Ishikawa (cell line): ENCODE data around the gene OR1L4.

ENCODE experiments used
- CEBPB ChIP-seq: IDR thresholded peaks from 2 replicates; pipeline ENCODE4 v1.6.1; 2012
- CREB1 ChIP-seq: IDR thresholded peaks from 2 replicates; pipeline ENCODE4 v1.6.1; 2012; ENCODE audit warnings: low read depth
- EGR1 ChIP-seq: IDR thresholded peaks from 2 replicates; pipeline ENCODE4 v1.6.1; 2012
- EP300 ChIP-seq: IDR thresholded peaks from 2 replicates; pipeline ENCODE4 v1.6.1; 2012; ENCODE audit warnings: borderline replicate concordance
- FOXM1 ChIP-seq: IDR thresholded peaks from 2 replicates; pipeline ENCODE4 v1.6.1; 2012; ENCODE audit warnings: low read depth, borderline replicate concordance
- NFIC ChIP-seq: IDR thresholded peaks from 2 replicates; pipeline ENCODE4 v1.6.1; 2012
- RAD21 ChIP-seq: IDR thresholded peaks from 2 replicates; pipeline ENCODE4 v1.6.1; 2012; ENCODE audit warnings: low read depth
- TAF1 ChIP-seq: IDR thresholded peaks from 2 replicates; pipeline ENCODE4 v1.6.1; 2012; ENCODE audit warnings: low read depth, mild to moderate bottlenecking
- TCF12 ChIP-seq: IDR thresholded peaks from 2 replicates; pipeline ENCODE4 v1.6.1; 2012; ENCODE audit warnings: low read depth
- TEAD4 ChIP-seq: IDR thresholded peaks from 2 replicates; pipeline ENCODE4 v1.6.1; 2012
- YY1 ChIP-seq: IDR thresholded peaks from 2 replicates; pipeline ENCODE4 v1.6.1; 2012; ENCODE audit warnings: low read depth
- ZBTB7A ChIP-seq: IDR thresholded peaks from 2 replicates; pipeline ENCODE4 v1.6.1; 2012; ENCODE audit warnings: low read depth
- TF ChIP-seq, protein P1 (sequence below): IDR thresholded peaks from 2 replicates; pipeline ENCODE4 v1.6.1; 2012
- TF ChIP-seq, protein P2 (sequence below): IDR thresholded peaks from 2 replicates; pipeline ENCODE4 v1.6.1; 2012; ENCODE audit warnings: low read depth, mild to moderate bottlenecking
- TF ChIP-seq, protein P3 (sequence below): IDR thresholded peaks from 2 replicates; pipeline ENCODE4 v1.6.1; 2012

The OR1L4 gene

GRCh38 chr9:122742003-122742402, 18.2 kb downstream of the OR1L4 start, which contains the start of gene OR1L6:
Gene OR1L6, plus strand, starts transcription at chr9:122742303. Its CDS starts 7,545 bp downstream, at chr9:122749848.
- TF ChIP-seq CREB1 (no peak), TCF12 (no peak), CEBPB (no peak), ZBTB7A (no peak), EP300 (no peak), FOXM1 (no peak), NFIC (no peak), RAD21 (no peak), TEAD4 (no peak), YY1 (no peak), EGR1 (no peak), TAF1 (no peak)
- TF ChIP-seq, protein P1, sequence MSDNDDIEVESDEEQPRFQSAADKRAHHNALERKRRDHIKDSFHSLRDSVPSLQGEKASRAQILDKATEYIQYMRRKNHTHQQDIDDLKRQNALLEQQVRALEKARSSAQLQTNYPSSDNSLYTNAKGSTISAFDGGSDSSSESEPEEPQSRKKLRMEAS, result no peak
- TF ChIP-seq, protein P2, sequence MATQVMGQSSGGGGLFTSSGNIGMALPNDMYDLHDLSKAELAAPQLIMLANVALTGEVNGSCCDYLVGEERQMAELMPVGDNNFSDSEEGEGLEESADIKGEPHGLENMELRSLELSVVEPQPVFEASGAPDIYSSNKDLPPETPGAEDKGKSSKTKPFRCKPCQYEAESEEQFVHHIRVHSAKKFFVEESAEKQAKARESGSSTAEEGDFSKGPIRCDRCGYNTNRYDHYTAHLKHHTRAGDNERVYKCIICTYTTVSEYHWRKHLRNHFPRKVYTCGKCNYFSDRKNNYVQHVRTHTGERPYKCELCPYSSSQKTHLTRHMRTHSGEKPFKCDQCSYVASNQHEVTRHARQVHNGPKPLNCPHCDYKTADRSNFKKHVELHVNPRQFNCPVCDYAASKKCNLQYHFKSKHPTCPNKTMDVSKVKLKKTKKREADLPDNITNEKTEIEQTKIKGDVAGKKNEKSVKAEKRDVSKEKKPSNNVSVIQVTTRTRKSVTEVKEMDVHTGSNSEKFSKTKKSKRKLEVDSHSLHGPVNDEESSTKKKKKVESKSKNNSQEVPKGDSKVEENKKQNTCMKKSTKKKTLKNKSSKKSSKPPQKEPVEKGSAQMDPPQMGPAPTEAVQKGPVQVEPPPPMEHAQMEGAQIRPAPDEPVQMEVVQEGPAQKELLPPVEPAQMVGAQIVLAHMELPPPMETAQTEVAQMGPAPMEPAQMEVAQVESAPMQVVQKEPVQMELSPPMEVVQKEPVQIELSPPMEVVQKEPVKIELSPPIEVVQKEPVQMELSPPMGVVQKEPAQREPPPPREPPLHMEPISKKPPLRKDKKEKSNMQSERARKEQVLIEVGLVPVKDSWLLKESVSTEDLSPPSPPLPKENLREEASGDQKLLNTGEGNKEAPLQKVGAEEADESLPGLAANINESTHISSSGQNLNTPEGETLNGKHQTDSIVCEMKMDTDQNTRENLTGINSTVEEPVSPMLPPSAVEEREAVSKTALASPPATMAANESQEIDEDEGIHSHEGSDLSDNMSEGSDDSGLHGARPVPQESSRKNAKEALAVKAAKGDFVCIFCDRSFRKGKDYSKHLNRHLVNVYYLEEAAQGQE, result no peak
- TF ChIP-seq, protein P3, sequence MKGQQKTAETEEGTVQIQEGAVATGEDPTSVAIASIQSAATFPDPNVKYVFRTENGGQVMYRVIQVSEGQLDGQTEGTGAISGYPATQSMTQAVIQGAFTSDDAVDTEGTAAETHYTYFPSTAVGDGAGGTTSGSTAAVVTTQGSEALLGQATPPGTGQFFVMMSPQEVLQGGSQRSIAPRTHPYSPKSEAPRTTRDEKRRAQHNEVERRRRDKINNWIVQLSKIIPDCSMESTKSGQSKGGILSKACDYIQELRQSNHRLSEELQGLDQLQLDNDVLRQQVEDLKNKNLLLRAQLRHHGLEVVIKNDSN, result no peak

DNA sequence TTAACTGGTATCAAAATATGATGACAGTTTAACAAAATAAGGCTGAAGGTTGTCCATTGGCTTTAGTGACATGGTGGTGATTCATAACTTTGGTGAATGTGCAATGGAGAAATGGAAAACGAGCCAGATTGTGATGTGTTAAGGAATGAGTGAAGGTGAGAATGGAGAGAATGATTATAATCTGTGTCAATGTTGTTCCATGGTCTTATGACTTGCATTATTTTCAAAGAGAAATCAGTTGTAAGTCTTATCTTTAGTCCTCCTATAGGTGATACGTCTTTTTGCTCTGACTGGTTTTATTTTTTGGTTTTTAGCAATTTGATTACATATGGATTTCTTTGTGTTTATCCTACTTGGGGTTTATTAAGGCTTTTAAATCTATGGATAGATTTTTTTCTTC, 31.0 kb downstream of the OR1L4 start:
- no peak for TF ChIP-seq RAD21

DNA sequence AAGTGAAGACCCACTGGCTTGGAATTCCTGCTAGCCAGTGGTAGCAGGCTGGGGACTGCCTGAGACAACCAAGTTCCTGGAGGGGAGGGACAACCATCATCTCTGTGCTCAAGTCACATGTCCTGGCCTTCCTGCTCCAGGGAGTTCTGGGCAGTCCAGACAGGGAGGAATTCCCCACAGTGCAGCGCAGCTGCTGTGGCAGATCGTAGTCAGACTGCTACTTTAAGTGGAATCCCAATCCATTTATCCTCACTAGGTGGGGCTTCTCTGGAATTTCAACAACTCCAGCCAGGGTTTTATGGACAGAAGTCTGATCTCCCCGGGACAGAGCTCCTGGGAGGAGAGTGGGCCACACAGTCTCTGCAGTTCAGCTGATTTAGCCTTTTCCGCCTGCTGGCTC, 44.0 kb downstream of the OR1L4 start:
- no peak for TF ChIP-seq YY1
- TF ChIP-seq TCF12, result no peak
- TF ChIP-seq EP300, result no peak
- no peak for TF ChIP-seq TAF1
- TF ChIP-seq NFIC, result no peak
- no peak for TF ChIP-seq TEAD4
- no peak for TF ChIP-seq RAD21
- TF ChIP-seq CREB1, result no peak
- TF ChIP-seq ZBTB7A, result no peak
- TF ChIP-seq, protein P3, result no peak
- TF ChIP-seq EGR1, result no peak
- no peak for TF ChIP-seq CEBPB
- TF ChIP-seq, protein P1, result no peak
- TF ChIP-seq FOXM1, result no peak
